Loucy (cell line): ENCODE data around the gene ZNF280B.

ENCODE experiments used
- H2AFZ ChIP-seq: fragments of 200-600 bp; sonication (generic); 2 replicates; pipeline ENCODE4 v1.6.0; 2016; ENCODE audit warnings: antibody characterized with exemption, mild to moderate bottlenecking, low read length, moderate library complexity
- H3F3A ChIP-seq: fragments of 200-600 bp; 2 replicates; pipeline ENCODE4 v1.6.0; 2016; ENCODE audit warnings: antibody characterized with exemption, low read depth, mild to moderate bottlenecking
- H3K27me3 ChIP-seq: fragments of 200-600 bp; sonication (generic); 2 replicates; pipeline ENCODE4 v1.6.1; 2014; ENCODE audit warnings: low read length, mild to moderate bottlenecking; ENCODE audit not compliant: insufficient read depth, poor library complexity, severe bottlenecking
- H3K36me3 ChIP-seq: fragments of 200-600 bp; sonication (generic); 2 replicates; pipeline ENCODE4 v1.6.1; 2016; ENCODE audit warnings: low read length; ENCODE audit not compliant: insufficient read depth
- H3K4me1 ChIP-seq: fragments of 200-600 bp; sonication (generic); 2 replicates; pipeline ENCODE4 v1.5.1; 2014; ENCODE audit warnings: low read length, mild to moderate bottlenecking; ENCODE audit not compliant: insufficient read depth, poor library complexity, severe bottlenecking
- H3K4me2 ChIP-seq: fragments of 200-600 bp; sonication (generic); 2 replicates; pipeline ENCODE4 v1.6.0; 2014; ENCODE audit warnings: antibody characterized with exemption, low read length, low read depth, mild to moderate bottlenecking; ENCODE audit not compliant: poor library complexity, severe bottlenecking
- H3K4me3 ChIP-seq: fragments of 200-600 bp; sonication (generic); 2 replicates; pipeline ENCODE4 v1.5.1; 2014; ENCODE audit warnings: low read length, mild to moderate bottlenecking, mixed read lengths; ENCODE audit not compliant: poor library complexity, severe bottlenecking
- H3K79me2 ChIP-seq: fragments of 200-600 bp; sonication (generic); 2 replicates; pipeline ENCODE4 v1.6.1; 2014; ENCODE audit warnings: low read length; ENCODE audit not compliant: insufficient read depth
- H3K9ac ChIP-seq: fragments of 200-600 bp; sonication (generic); 2 replicates; pipeline ENCODE4 v1.6.0; 2014; ENCODE audit warnings: mild to moderate bottlenecking, low read depth, low read length, moderate library complexity; ENCODE audit not compliant: poor library complexity, severe bottlenecking
- H3K9me2 ChIP-seq: fragments of 200-600 bp; sonication (generic); replicated peaks from 2 replicates; pipeline ENCODE4 v1.6.1; 2016; ENCODE audit warnings: low read depth, low read length, mixed read lengths
- H3K9me3 ChIP-seq: fragments of 200-600 bp; sonication (generic); 2 replicates; pipeline ENCODE4 v1.6.1; 2014; ENCODE audit warnings: mild to moderate bottlenecking, antibody characterized with exemption, low read length, low read depth; ENCODE audit not compliant: insufficient read depth
- H4K20me1 ChIP-seq: fragments of 200-600 bp; sonication (generic); 2 replicates; pipeline ENCODE4 v1.6.0; 2014; ENCODE audit warnings: antibody characterized with exemption, low read length, mild to moderate bottlenecking; ENCODE audit not compliant: insufficient read depth, poor library complexity, severe bottlenecking
- CTCF ChIP-seq: fragments of 200-600 bp; sonication (generic); conservative IDR thresholded peaks from 2 replicates; pipeline ENCODE4 v1.5.1; 2014; ENCODE audit warnings: mild to moderate bottlenecking, antibody characterized with exemption, low read length
- EZH2phosphoT487 ChIP-seq: fragments of 200-600 bp; IDR thresholded peaks from 2 replicates; pipeline ENCODE4 v1.6.1; 2018; ENCODE audit warnings: antibody characterized with exemption, mild to moderate bottlenecking, moderate library complexity, borderline replicate concordance

ZNF280B gene

GRCh38 chr22:22548910-22549309 is 40.4 kb upstream of the ZNF280B start:
- Histone ChIP-seq H3K9ac (no peak overlapping the region), H4K20me1 (no peaks in the 10 kb centered on the region), H3K27me3 (no peaks in the 10 kb centered on the region), H3K79me2 (no peaks in the 10 kb centered on the region), H3K4me1 (no peaks in the 10 kb centered on the region), H3K9me2 (no peaks in the 10 kb centered on the region), H3K36me3 (no peaks in the 10 kb centered on the region), H2AFZ (no peak overlapping the region), H3K9me3 (no peaks in the 10 kb centered on the region), H3K4me2 (no peak overlapping the region), H3F3A (no peaks in the 10 kb centered on the region), H3K4me3 (no peak overlapping the region)
- TF ChIP-seq EZH2phosphoT487 (no peak), CTCF (no peak)

- no peaks in the 10 kb centered on the region for H3F3A ChIP-seq
- H3K9ac ChIP-seq, result no peak overlapping the region
- H4K20me1 ChIP-seq, result no peaks in the 10 kb centered on the region
- no peaks in the 10 kb centered on the region for H3K79me2 ChIP-seq
- H3K27me3 ChIP-seq, result no peaks in the 10 kb centered on the region
- TF ChIP-seq CTCF, result no peak
- TF ChIP-seq EZH2phosphoT487, result no peak
- no peak overlapping the region for H3K4me2 ChIP-seq
- no peaks in the 10 kb centered on the region for H3K9me3 ChIP-seq
- no peaks in the 10 kb centered on the region for H3K4me1 ChIP-seq
- no peak overlapping the region for H2AFZ ChIP-seq
- H3K4me3 ChIP-seq, result no peak overlapping the region
- H3K36me3 ChIP-seq, result no peaks in the 10 kb centered on the region
- no peaks in the 10 kb centered on the region for H3K9me2 ChIP-seq
These were observed 39.8 kb upstream of the ZNF280B start for GRCh38 chr22:22548317-22548716.

GRCh38 chr22:22547692-22548300 is 39.3 kb upstream of the ZNF280B start:
- no peak overlapping the region for H3K4me2 ChIP-seq
- no peak for TF ChIP-seq CTCF
- no peak for TF ChIP-seq EZH2phosphoT487
- H3K9ac ChIP-seq, result no peak overlapping the region

More at GRCh38 chr22:22547692-22548300, 39.3 kb upstream of the ZNF280B start:
- H3K27me3 ChIP-seq, result no peaks in the 10 kb centered on the region
- no peaks in the 10 kb centered on the region for H3K9me3 ChIP-seq
- no peak overlapping the region for H2AFZ ChIP-seq
- H3K9me2 ChIP-seq, result no peaks in the 10 kb centered on the region
- H3K4me3 ChIP-seq, result no peak overlapping the region
- no peaks in the 10 kb centered on the region for H3K79me2 ChIP-seq
- no peaks in the 10 kb centered on the region for H4K20me1 ChIP-seq
- no peaks in the 10 kb centered on the region for H3F3A ChIP-seq
- no peaks in the 10 kb centered on the region for H3K36me3 ChIP-seq
- no peaks in the 10 kb centered on the region for H3K4me1 ChIP-seq
